Gastrocnemius medialis (tissue), 4 donors: ENCODE results near the gene HNRNPUL1. TPM values are rescaled to one million over a fixed set of nuclear protein-coding genes. Genes with fewer than 3 reads are reported as not detected.

Experiments
- ATAC-seq, 2 donors: fragments of 150-250 bp; one replicate each; pipeline ENCODE4 v1.9.1; 2016
- DNase-seq, 2 donors: peaks; one replicate each; pipeline ENCODE4 v3.0.0-alpha.2; 2019
- H3K27ac ChIP-seq, 4 donors: fragments of 200-600 bp; sonication (generic); 1 replicate in 1 of 4; 2 replicates in 3 of 4; pipeline ENCODE4 v1.5.1; 2016 to 2018; ENCODE audit warnings: mild to moderate bottlenecking in 2 of 4, moderate library complexity in 1 of 4
- H3K27me3 ChIP-seq, 3 donors: fragments of 200-600 bp; sonication (generic) in 2 of 3; 1 replicate in 1 of 3; 2 replicates in 2 of 3; pipeline versions ENCODE4 v1.5.1 to v1.6.0; 2016 to 2019; ENCODE audit warnings: mild to moderate bottlenecking in 1 of 3, moderate library complexity in 1 of 3
- H3K36me3 ChIP-seq, 2 donors: fragments of 200-600 bp; sonication (generic) in 1 of 2; one replicate each; pipeline ENCODE4 v1.5.1; 2017 to 2018
- H3K4me1 ChIP-seq, 2 donors: fragments of 200-600 bp; sonication (generic) in 1 of 2; one replicate each; pipeline ENCODE4 v1.5.1; 2016 to 2017; ENCODE audit warnings: mild to moderate bottlenecking in 2 of 2
- H3K4me3 ChIP-seq, 4 donors: fragments of 200-600 bp; sonication (generic) in 3 of 4; 1 replicate in 1 of 4; 2 replicates in 3 of 4; pipeline ENCODE4 v1.5.1; 2016 to 2019; ENCODE audit warnings: mild to moderate bottlenecking in 2 of 4
- H3K9me3 ChIP-seq, 3 donors: fragments of 200-600 bp; sonication (generic) in 2 of 3; 1 replicate in 1 of 3; 2 replicates in 2 of 3; pipeline ENCODE4 v1.5.1; 2016 to 2019
- CTCF ChIP-seq, 5 experiments: fragments of 450-650 bp in 3 of 5; fragments of 200-600 bp in 2 of 5; sonication (generic) in 2 of 5; IDR thresholded peaks in 4 of 5; conservative IDR thresholded peaks in 1 of 5; 1 replicate in 4 of 5; 2 replicates in 1 of 5; pipeline ENCODE4 v1.5.1; 2016 to 2019; ENCODE audit warnings: antibody characterized with exemption in 5 of 5, mild to moderate bottlenecking in 3 of 5, moderate library complexity in 3 of 5
- POLR2A ChIP-seq, 2 donors: fragments of 450-650 bp; IDR thresholded peaks; one replicate each; pipeline ENCODE4 v1.6.1; 2017; ENCODE audit warnings: antibody characterized with exemption in 2 of 2, mild to moderate bottlenecking in 2 of 2, moderate library complexity in 2 of 2
- in situ Hi-C, 4 donors: fragments of 200-750 bp; cut with MboI; loops; one replicate each; pipeline versions ENCODE4 v1.15.0 to v1.8.0; 2017; ENCODE audit warnings: low sequenced_read_pairs in 4 of 4
- intact Hi-C: fragments of 100-400 bp; cut with DNase I; formaldehyde crosslinking; loops from one replicate; pipeline ENCODE4 v1.15.1; 2023; ENCODE audit warnings: low total_unique reads
- total RNA-seq, 4 donors: library from RNA; depleted of rRNA; stranded (reverse); fragments of >200 nt; gene quantifications; one replicate each; pipeline versions ENCODE4 v1.1.0 to v1.2.3, GENCODE V29; 2016

HNRNPUL1 gene
- total RNA-seq, 4 donors from 2014 or later: 49.5 to 101 (median 92.4) TPM

GRCh38 chr19:41261474-41262190, 2.5 kb upstream of the HNRNPUL1 start:
- in situ Hi-C loops: loop anchor here in 3 of 4 donors (5.0 to 25.0 kb wide), 2 partner anchors 59 to 599 kb away; no protein-coding TSS in a partner anchor
- Histone ChIP-seq H3K27me3 (no peaks in the 10 kb centered on the region), H3K4me1 (peaks cover 16 to 19% of the 10 kb centered on the region in 2 donors), H3K36me3 (no peaks in the 10 kb centered on the region), H3K27ac (peak overlapping the region; percentile 97 to 100 (median 99)), H3K4me3 (peak overlapping the region; percentile 64 to 91 (median 76)), H3K9me3 (no peaks in the 10 kb centered on the region)
- TF ChIP-seq POLR2A (IDR thresholded peaks at IDR 0.05) (no peak), CTCF (IDR thresholded peaks at IDR 0.05 in 4 of 5, conservative IDR thresholded peaks at IDR 0.05 in 1 of 5) (no peak)
- intact Hi-C loops: loop anchor here (1.0 to 10.0 kb wide), 6 partner anchors 35 to 597 kb away; partner anchors contain the start of genes B9D2 and DMAC2
- no peak for DNase-seq
- ATAC-seq: no peak

- Histone ChIP-seq H3K9me3 (no peaks in the 10 kb centered on the region), H3K27me3 (no peaks in the 10 kb centered on the region), H3K36me3 (peaks cover 0 to 3% of the 10 kb centered on the region in 2 donors), H3K4me3 (peak overlapping the region; percentile 64 to 91 (median 76)), H3K4me1 (peaks cover 26 to 32% of the 10 kb centered on the region in 2 donors), H3K27ac (peak overlapping the region; percentile 97 to 100 (median 99))
- peak; percentile 44 to 67 for DNase-seq
- intact Hi-C loops: loop anchor here (1.0 to 10.0 kb wide), 6 partner anchors 45 to 598 kb away; partner anchors contain the start of genes B9D2, BCKDHA, DMAC2 and EXOSC5
- TF ChIP-seq CTCF (IDR thresholded peaks at IDR 0.05 in 4 of 5, conservative IDR thresholded peaks at IDR 0.05 in 1 of 5): no peak
- peak; percentile 88 to 98 for TF ChIP-seq POLR2A (IDR thresholded peaks at IDR 0.05)
- in situ Hi-C loops: loop anchor here in 3 of 4 donors (5.0 to 25.0 kb wide), 2 partner anchors 61 to 601 kb away; no protein-coding TSS in a partner anchor
- ATAC-seq: peak; percentile 27 to 85
Measured at GRCh38 chr19:41263042-41263849, 926 bp upstream of the HNRNPUL1 start.

- H3K4me3 ChIP-seq: peak overlapping the region; percentile 61 to 95 (median 87)
- H3K36me3 ChIP-seq: peaks cover 0 to 18% of the 10 kb centered on the region in 2 donors
- no peak for TF ChIP-seq CTCF (IDR thresholded peaks at IDR 0.05 in 4 of 5, conservative IDR thresholded peaks at IDR 0.05 in 1 of 5)
- intact Hi-C loops: loop anchor here (1.0 to 10.0 kb wide), 4 partner anchors 35 to 600 kb away; partner anchors contain the start of genes B9D2 and DMAC2
- ATAC-seq (no peak), DNase-seq (peak; percentile 27 to 47)
- H3K27me3 ChIP-seq: no peaks in the 10 kb centered on the region
- H3K4me1 ChIP-seq: peaks cover 26 to 32% of the 10 kb centered on the region in 2 donors
- in situ Hi-C loops: loop anchor here in 3 of 4 donors (5.0 to 25.0 kb wide), 3 partner anchors 48 to 602 kb away; partner anchors contain the start of gene CCDC97 (in 1 of the 3)
- H3K27ac ChIP-seq: peak overlapping the region; percentile 85 to 97 (median 96)
- no peaks in the 10 kb centered on the region for H3K9me3 ChIP-seq
Measured at GRCh38 chr19:41264581-41265394, 616 bp downstream of the HNRNPUL1 start.
